HG02763 (cell line): Measurements from ENCODE around the gene CSRNP3.
A peak's percentile ranks its signal among the peaks of the same experiment; 100 is the strongest.
"Not testable (repeated sequence)": the region's sequence is repeated elsewhere in the genome, so short reads cannot be mapped to it uniquely, and the experiment has no call there.

Experiments used
- ATAC-seq: cut with Tn5 transposase; IDR thresholded peaks from one replicate; pipeline ENCODE4 v1.9.1; 2021; ENCODE audit warnings: mild to moderate bottlenecking, moderate library complexity; ENCODE audit not compliant: unreplicated experiment

CSRNP3 gene

GRCh38 chr2:165582863-165583506 is 113.5 kb downstream of the CSRNP3 start:
- ATAC-seq: no peak

- ATAC-seq: no peak
Measured at GRCh38 chr2:165584126-165584654, 114.7 kb downstream of the CSRNP3 start.

DNA sequence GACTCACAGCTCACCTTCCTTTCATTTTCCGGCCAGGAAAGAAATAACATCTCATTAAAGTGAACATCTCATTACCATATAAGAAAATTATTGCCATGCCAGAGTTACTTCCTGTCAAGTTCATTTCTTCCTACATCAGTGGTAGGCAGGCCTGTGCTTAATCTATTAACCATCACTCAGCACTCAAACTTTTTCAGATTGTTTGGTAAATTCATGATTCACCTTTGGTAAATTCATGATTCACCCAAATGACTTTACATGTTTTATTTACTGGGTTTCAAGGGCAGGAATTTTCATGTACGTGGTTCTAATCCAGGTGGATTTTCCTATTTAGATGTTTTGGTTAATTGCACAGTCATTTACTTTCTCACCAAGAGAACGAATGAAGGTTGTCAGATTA is 116.5 kb downstream of the CSRNP3 start:
- ATAC-seq: no peak

- peak; percentile 79 for ATAC-seq
Measured at GRCh38 chr2:165587335-165587938, 117.9 kb downstream of the CSRNP3 start.

DNA sequence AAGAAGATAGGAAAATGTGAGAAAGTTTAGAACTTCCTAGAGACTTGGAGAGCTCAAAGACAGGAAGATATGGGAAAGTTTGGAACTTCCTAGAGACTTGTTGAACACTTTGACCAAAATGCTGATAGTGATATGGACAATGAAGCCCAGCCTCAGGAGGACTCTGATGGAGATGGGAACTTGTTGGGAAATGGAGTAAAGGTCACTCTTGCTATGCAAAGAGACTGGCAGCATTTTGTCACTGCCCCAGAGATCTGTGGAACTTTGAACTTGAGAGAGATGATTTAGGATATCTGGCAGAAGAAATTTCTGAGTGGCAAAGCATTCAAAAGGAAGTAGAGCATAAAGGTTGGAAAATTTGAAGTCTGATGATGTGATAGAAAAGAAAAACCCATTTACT is 121.5 kb downstream of the CSRNP3 start:
- not testable (repeated sequence) for ATAC-seq

GRCh38 chr2:165593081-165593480 is 123.6 kb downstream of the CSRNP3 start:
- no peak for ATAC-seq

DNA sequence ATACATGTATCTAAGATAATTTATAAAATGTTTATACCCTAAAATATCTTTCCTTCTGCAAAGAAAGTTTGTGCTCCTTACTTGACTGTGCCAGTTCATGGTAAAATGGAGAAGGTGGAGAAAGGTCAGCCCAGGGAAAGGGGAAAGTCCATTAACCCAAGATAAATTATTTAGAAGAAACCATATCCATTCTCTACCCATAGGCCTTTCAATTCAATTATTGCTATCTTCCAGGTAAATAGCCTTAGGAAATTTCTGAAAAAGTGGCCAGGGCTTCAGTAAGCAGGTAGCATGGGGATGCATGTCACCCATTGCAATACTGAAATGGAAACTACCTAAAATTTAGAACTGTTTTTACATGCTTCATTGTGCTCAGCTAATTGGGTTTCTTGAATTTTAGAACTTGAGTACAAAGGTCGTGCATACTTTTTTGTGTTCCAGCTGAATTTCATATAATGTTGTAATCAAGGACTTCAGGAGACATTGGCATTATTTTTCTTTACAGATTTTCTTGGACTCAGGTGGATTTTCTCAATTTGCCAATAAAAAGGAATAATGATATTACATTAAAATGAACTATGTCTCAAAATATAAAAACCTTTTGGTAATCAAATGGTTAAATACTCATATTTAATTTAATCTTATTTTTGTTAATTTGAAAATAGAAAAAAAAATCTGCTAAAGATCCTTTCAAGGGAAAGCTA is 124.9 kb downstream of the CSRNP3 start:
- ATAC-seq: no peak

GRCh38 chr2:165594935-165595255 is 125.4 kb downstream of the CSRNP3 start:
- ATAC-seq: peak; percentile 92

DNA sequence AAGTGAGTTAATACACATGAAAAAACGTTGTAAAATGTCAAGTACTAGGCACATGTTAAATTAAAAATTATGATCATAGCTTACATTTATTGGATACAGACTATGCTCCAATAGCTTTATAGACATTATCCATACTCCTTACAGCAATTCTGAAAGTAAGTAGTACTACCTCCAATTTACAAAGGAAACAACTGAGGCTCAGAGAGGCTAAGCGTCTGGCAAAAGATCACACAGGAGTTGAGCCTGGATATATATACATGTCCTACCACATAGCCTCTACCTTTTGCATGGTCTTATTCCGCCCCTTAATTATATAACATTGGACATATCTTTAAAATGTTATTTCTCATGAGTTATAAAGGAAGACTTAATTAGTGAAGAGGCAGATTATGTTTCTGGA is 127.3 kb downstream of the CSRNP3 start:
- no peak for ATAC-seq

DNA sequence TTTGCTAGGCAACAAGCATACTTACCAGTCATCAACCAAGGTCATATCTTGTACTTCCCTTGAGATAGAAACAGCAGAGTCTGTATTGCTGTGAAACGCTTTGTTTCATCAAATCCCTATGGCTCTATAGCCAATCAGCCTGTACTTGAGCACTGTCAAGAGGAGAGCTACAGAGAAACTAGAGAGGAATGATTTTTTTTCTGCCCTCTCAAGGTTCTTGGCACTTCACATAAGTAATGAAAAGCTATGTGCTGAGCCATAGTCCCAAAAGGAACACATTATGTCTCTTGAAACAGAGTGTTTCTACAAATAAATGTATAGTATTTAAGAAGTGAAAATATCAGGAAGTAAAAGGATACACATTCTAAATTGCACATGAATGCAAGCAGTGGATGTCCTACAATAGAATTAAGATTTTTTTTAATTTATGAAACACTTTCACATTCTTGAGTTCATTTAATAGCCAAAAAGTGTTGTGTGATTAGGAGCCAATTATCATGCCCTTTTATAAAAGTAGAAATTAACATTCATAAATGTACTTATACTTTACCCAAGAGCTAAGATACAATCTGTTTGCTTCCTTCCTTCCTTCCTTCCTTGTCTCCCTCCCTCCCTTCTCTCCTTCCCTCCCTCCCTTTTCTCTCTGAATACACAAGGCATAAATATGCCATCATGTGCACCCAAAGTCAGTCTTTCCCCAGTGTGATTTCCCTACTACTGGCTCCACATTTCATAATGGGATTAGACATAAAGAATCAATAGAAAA is 131.8 kb downstream of the CSRNP3 start:
- no peak for ATAC-seq

- ATAC-seq: no peak
Measured at GRCh38 chr2:165601928-165602521, 132.5 kb downstream of the CSRNP3 start.

- ATAC-seq: no peak
Measured at GRCh38 chr2:165609672-165610071, 140.2 kb downstream of the CSRNP3 start.

- no peak for ATAC-seq
Measured at GRCh38 chr2:165610591-165611029, 141.1 kb downstream of the CSRNP3 start.

DNA sequence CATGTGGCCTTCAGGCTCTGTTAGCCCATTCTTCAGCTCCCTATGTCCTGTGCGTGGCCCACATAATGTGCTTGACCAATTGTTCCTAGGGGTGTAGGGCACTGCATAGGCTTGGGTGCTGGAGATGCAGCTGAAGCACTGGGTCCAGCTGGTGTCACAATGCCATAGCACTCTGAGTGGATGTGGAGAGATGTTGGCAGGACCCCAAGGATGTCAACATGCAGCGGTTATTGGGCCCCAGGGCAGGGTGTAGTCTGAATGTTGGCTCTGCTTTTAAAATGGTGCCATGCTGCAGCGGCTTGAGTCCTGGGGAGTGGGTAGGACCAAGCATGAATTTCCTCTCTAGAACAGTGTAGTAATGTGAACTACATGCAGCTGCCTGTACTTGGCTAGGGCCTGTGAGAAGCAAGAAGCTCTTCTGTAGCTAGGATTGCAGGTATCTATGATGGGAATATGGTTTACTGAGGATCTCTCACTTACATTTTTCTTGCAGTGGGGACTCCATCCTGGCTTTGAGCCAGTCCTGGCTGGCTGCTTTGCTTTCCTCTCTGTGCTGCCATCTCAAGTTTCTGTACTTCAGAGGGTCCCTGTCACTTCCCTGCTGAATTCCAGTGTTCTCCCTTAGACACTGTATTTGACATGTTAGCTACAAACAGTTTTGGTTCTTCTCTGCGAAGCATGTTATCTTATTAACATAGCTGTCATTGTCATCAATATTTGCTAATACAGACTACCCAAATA is 148.4 kb downstream of the CSRNP3 start:
- no peak for ATAC-seq

DNA sequence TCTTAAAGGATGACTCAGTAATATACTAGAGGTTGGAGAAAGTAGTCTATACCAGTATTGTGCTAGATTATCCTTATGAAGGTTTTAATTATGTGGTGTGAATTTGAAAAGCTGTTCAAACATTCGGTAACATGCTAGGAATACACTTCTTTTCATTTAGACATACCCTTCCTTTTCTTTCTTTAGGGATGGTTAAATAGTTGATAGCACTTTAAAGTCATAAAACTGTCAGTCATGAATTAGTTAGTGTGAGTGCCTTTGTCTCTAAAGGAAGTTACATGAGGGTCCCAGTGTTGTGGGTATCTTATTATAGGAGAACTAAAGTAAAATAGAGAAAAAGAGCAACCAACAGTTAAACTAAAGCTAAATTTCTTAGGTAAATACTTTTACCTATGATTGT is 149.3 kb downstream of the CSRNP3 start:
- no peak for ATAC-seq

GRCh38 chr2:165621086-165621560 is 151.6 kb downstream of the CSRNP3 start:
- no peak for ATAC-seq

DNA sequence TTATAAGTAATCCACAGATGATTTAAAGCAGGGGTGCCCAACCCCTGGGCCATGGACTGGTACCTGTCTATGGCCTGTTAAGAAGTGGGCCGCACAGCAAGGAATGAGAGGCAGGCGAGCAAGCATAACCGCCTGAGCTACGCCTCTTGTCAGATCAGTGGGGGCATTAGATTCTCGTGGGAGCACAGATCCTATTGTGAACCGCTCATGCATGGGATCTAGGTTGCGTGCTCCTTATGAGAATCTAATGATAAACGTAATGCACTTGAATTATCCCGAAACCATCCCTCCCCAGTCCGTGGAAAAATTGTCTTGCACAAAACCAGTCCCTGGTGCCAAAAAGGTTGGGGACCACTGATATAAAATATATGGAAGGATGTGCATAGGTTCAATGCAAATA is 153.7 kb downstream of the CSRNP3 start:
- ATAC-seq: no peak

DNA sequence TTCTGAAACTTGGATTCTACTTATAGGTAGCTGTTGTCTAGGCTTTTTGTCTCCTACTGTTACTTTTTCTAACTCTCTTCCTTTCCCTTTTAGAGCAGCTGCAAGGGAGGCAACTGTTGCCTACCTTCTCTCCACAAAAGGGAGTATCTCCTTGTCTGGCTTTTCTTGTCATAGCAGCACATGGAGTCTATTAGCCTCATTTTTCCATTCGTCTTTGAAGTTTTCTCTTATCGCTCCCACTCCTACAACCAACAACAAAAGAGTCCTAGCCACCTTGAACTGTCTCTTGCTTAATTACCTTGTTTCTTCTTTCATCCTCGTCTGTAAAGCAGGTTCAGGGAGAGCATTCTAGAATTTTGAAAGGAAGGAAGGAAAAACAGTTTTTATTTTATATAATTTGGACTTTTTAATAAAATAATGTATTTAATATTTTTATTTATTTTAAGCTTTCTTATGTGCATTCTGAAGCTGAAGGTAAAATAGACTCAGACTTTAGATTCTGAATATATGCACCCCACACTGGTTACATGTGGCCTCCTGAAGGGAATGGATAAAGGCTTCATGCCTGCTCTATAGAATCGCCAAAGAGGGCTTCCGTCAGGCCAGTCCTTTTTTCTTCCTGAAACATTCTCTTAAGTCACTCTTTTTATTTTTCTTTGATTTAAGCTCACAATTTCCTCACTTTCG is 154.4 kb downstream of the CSRNP3 start:
- ATAC-seq: no peak

- no peak for ATAC-seq
Measured at GRCh38 chr2:165624470-165624800, 154.9 kb downstream of the CSRNP3 start.

GRCh38 chr2:165627470-165627869 is 158.0 kb downstream of the CSRNP3 start:
- ATAC-seq: no peak
